HepG2 (cell line): Measurements from ENCODE around the gene CTNNBL1. TPM values are rescaled to one million over a fixed set of nuclear protein-coding genes. Genes with fewer than 3 reads are reported as not detected.

ENCODE experiments used
- ASH2L ChIP-seq: fragments of 300-600, 200-600 bp; sonication (generic); IDR thresholded peaks from 2 replicates; pipeline ENCODE4 v1.7.0; 2017; ENCODE audit warnings: low read depth, mild to moderate bottlenecking, moderate library complexity, mixed read lengths, low read length; ENCODE audit not compliant: insufficient read length
- GFI1 ChIP-seq: sonication (generic); formaldehyde crosslinking; IDR thresholded peaks from 2 replicates; pipeline ENCODE4 v1.5.0; 2020; ENCODE audit warnings: missing genetic modification reagents, mild to moderate bottlenecking, borderline replicate concordance
- KMT2A ChIP-seq: sonication (generic); formaldehyde crosslinking; IDR thresholded peaks from 2 replicates; pipeline ENCODE4 v1.4.0; 2020; ENCODE audit warnings: missing genetic modification reagents
- MXD3 ChIP-seq: IDR thresholded peaks from 2 replicates; pipeline ENCODE4 v1.6.1; 2016; ENCODE audit warnings: mild to moderate bottlenecking, missing biosample characterization, missing genetic modification reagents
- NR2C2 ChIP-seq: sonication (generic); formaldehyde crosslinking; IDR thresholded peaks from 2 replicates; pipeline ENCODE4 v1.4.0; 2020; ENCODE audit warnings: missing genetic modification reagents, mild to moderate bottlenecking, moderate library complexity, borderline replicate concordance
- RXRA ChIP-seq: sonication (generic); formaldehyde crosslinking; IDR thresholded peaks from 2 replicates; pipeline ENCODE4 v1.5.1; 2020; ENCODE audit warnings: missing genetic modification reagents
- SKI ChIP-seq: fragments of 450-650 bp; IDR thresholded peaks from one replicate; pipeline ENCODE4 v1.6.1; 2018; ENCODE audit warnings: mild to moderate bottlenecking; ENCODE audit not compliant: partially characterized antibody
- TFDP1 ChIP-seq: IDR thresholded peaks from 2 replicates; pipeline ENCODE4 v1.6.1; 2016; ENCODE audit warnings: missing compliant biosample characterization, missing genetic modification reagents, borderline replicate concordance
- ZFP82 ChIP-seq: sonication (generic); formaldehyde crosslinking; IDR thresholded peaks from 2 replicates; pipeline ENCODE4 v1.5.1; 2020; ENCODE audit warnings: mild to moderate bottlenecking, missing genetic modification reagents, borderline replicate concordance
- ZFY ChIP-seq: sonication (generic); formaldehyde crosslinking; IDR thresholded peaks from 2 replicates; pipeline ENCODE4 v1.4.0; 2020; ENCODE audit warnings: missing genetic modification reagents
- ZNF318 ChIP-seq: sonication (generic); formaldehyde crosslinking; IDR thresholded peaks from 2 replicates; pipeline ENCODE4 v1.4.0; 2020; ENCODE audit warnings: mild to moderate bottlenecking, missing genetic modification reagents
- ZNF724P ChIP-seq: sonication (generic); formaldehyde crosslinking; IDR thresholded peaks from 2 replicates; pipeline ENCODE4 v1.8.0; 2022; ENCODE audit warnings: missing genetic modification reagents, borderline replicate concordance
- ZNF800 ChIP-seq: sonication (generic); formaldehyde crosslinking; IDR thresholded peaks from 2 replicates; pipeline ENCODE4 v1.4.0; 2020; ENCODE audit warnings: missing genetic modification reagents
- ZNF850 ChIP-seq: sonication (generic); formaldehyde crosslinking; conservative IDR thresholded peaks from 2 replicates; pipeline ENCODE4 v1.9.0; 2021; ENCODE audit warnings: mild to moderate bottlenecking, missing genetic modification reagents
- ZNF878 ChIP-seq: sonication (generic); formaldehyde crosslinking; IDR thresholded peaks from 2 replicates; pipeline ENCODE4 v1.8.1; 2023; ENCODE audit warnings: mild to moderate bottlenecking, missing genetic modification reagents, moderate library complexity
- ZSCAN21 ChIP-seq: sonication (generic); formaldehyde crosslinking; IDR thresholded peaks from 2 replicates; pipeline ENCODE4 v1.8.0; 2022; ENCODE audit warnings: mild to moderate bottlenecking, missing genetic modification reagents, moderate library complexity, borderline replicate concordance
- polyA plus RNA-seq, 8 experiments: library from polyadenylated mRNA; depleted of rRNA in 3 of 8; stranded (reverse) in 7 of 8; unstranded in 1 of 8; fragments of >200 nt; fragmentation: Illumina TruSeq in 4 of 8; extraction: Trizol in 4 of 8; gene quantifications; 2 replicates each; pipeline versions ENCODE4 v1.2.1 to v1.2.3, GENCODE V29; 2011 to 2016; ENCODE audit warnings: low read depth in 4 of 8, missing spikeins in 1 of 8, mixed read lengths in 1 of 8; ENCODE audit not compliant: insufficient read depth in 1 of 8
- total RNA-seq, 5 experiments: library from RNA; depleted of rRNA; stranded (reverse); fragments of >200 nt; fragmentation: Illumina TruSeq; extraction: Trizol; gene quantifications; 2 replicates each; pipeline ENCODE4 v1.2.3, GENCODE V29; 2016; ENCODE audit warnings: low read depth in 1 of 5

The CTNNBL1 gene
- total and polyA plus RNA-seq, 2 of the 13 experiments (the other 11 are each of a cell fraction or from before 2014, with no cell fraction given) = 49.3 to 94.6 TPM

GRCh38 chr20:37693635-37694626, at the start of gene CTNNBL1 (continued):
- TF ChIP-seq ZFP82 (CRISPR knock-in tag) (peak; percentile 73; the same call in 1 of the 2 replicates), ZNF800 (CRISPR knock-in tag) (peak; percentile 93), ZFY (CRISPR knock-in tag) (peak; percentile 99), RXRA (peak; percentile 78), ZNF724P (peak; percentile 23; the same call in 1 of the 2 replicates), GFI1 (CRISPR knock-in tag) (peak; percentile 65; the same call in 1 of the 2 replicates), SKI (peak; percentile 63), ZNF318 (CRISPR knock-in tag) (no peak), ASH2L (peak; percentile 83), ZSCAN21 (peak; percentile 67; the same call in 1 of the 2 replicates), ZNF850 (CRISPR knock-in tag) (no peak), ZNF878 (CRISPR knock-in tag) (no peak), MXD3 (peak; percentile 93), KMT2A (CRISPR knock-in tag) (peak; percentile 98), TFDP1 (CRISPR knock-in tag) (peak; percentile 88; the same call in 1 of the 2 replicates), NR2C2 (CRISPR knock-in tag) (peak; percentile 90)
